Fibroblast of mammary gland (primary cell): Measurements from ENCODE around the gene ST13.
"Not testable (repeated sequence)": the region's sequence is repeated elsewhere in the genome, so short reads cannot be mapped to it uniquely, and the experiment has no call there.

Experiments
- DNase-seq: peaks from one replicate; pipeline ENCODE4 v3.0.0-alpha.2; 2010; ENCODE audit warnings: low read depth
- H3K4me3 ChIP-seq: 2 replicates; pipeline ENCODE4 v1.5.1; 2011; ENCODE audit warnings: low read depth, mild to moderate bottlenecking, low read length, moderate library complexity; ENCODE audit not compliant: control insufficient read depth
- TF ChIP-seq, protein P1 (sequence below): conservative IDR thresholded peaks from 2 replicates; pipeline ENCODE4 v1.5.1; 2011; ENCODE audit warnings: low read depth, low read length, inconsistent platforms; ENCODE audit not compliant: control insufficient read depth, insufficient read depth

ST13 gene

DNA sequence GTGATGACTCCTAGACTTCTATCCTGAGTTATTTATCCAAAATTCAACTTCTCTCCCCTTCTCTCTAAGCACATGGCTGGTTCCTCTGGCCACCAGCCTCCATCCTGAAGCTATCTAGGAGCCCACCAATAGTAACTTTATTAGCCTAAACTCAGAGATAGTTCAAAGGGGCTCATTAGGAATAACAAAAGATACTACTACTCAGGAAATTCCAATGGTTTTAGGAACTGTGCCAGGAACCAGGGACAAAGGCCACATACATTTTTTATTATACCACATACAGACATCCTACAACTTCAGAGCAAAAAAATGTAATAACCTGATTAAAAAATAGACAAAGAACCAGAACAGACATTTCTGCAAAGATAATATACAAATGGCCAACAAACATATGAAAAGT lies 65.2 kb downstream of the ST13 start:
- no peak for DNase-seq
- TF ChIP-seq, protein P1, sequence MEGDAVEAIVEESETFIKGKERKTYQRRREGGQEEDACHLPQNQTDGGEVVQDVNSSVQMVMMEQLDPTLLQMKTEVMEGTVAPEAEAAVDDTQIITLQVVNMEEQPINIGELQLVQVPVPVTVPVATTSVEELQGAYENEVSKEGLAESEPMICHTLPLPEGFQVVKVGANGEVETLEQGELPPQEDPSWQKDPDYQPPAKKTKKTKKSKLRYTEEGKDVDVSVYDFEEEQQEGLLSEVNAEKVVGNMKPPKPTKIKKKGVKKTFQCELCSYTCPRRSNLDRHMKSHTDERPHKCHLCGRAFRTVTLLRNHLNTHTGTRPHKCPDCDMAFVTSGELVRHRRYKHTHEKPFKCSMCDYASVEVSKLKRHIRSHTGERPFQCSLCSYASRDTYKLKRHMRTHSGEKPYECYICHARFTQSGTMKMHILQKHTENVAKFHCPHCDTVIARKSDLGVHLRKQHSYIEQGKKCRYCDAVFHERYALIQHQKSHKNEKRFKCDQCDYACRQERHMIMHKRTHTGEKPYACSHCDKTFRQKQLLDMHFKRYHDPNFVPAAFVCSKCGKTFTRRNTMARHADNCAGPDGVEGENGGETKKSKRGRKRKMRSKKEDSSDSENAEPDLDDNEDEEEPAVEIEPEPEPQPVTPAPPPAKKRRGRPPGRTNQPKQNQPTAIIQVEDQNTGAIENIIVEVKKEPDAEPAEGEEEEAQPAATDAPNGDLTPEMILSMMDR: no peak
- no peak overlapping the region for H3K4me3 ChIP-seq

DNA sequence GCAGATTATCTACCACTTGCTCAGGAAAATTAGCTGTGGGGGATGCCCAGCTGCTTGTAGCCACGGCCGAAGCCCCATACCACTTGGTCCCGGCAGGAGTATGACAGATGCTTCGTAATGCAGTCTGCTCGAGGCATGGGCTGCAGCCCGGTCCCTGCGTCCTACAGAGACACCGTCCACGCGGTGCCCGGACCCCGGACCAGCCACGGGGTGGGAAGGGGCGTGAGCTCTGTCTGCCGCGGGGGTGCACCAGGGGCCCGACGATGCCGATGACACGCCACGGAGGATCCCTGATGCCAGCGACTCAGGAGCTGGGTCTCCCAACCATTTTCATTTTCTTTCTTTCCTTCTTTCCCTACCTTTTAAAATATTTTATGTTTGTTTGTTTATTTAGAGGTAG lies 67.3 kb downstream of the ST13 start:
- no peak overlapping the region for H3K4me3 ChIP-seq
- TF ChIP-seq, protein P1: no peak

DNA sequence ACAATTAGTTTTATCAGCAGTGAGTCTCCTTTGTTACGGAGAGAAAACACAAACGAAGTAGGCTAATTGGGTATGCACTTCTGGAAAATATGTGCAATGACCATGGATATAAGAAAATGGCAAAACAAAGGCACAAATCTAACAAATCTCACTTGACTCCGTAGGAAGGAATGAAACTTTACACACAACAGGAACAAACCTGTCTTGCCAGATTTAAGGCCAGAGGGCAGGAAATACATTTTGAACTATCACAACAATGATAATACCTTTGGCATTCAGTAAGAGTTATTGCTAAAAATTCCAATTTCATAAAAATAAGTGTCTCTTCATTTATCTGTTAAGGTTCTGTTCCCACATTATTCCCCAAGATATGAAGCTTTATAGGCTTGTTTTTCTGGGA lies 73.9 kb downstream of the ST13 start:
- no peak overlapping the region for H3K4me3 ChIP-seq

More for the DNA sequence above, 67.3 kb downstream of the ST13 start:
- DNase-seq: no peak

DNA sequence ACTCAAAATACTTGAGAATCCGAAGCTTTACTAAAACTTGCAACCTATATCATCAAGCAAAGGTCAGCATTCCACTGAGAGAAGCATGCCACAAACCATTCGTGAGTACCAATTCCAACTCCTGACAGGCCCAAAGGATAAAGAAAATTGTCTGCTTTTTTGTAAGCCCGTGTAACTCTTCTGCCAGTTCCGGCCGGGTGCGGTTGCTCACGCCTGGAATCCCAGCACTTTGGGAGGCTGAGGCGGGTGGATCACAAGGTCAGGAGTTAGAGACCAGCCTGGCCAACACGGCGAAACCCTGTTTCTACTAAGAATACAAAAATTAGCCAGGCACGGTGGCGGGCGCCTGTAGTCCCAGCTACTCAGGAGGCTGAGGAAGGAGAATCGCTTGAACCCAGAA lies 74.7 kb downstream of the ST13 start:
- H3K4me3 ChIP-seq, DNase-seq: not testable (repeated sequence)

More for the DNA sequence above, 73.9 kb downstream of the ST13 start:
- DNase-seq: no peak
- TF ChIP-seq, protein P1: no peak
